Measurements from ENCODE around the gene GZMH.

Gene GZMH

GRCh38 chr14:24630872-24631477 is 21.5 kb upstream of the GZMH start:
- no peaks in the 10 kb centered on the region for H3K79me2 ChIP-seq (ENCODE audit: insufficient read depth, low read length)
- no peak overlapping the region for H3K4me3 ChIP-seq (ENCODE audit: low read length, poor library complexity, severe bottlenecking)
- no peaks in the 10 kb centered on the region for H3K27me3 ChIP-seq (ENCODE audit: insufficient read depth, low read length, poor library complexity, severe bottlenecking)
- H3K4me1 ChIP-seq (ENCODE audit: insufficient read depth, low read length, poor library complexity, severe bottlenecking) = peaks cover 27% of the 10 kb centered on the region
- H3K4me2 ChIP-seq (ENCODE audit: low read depth, low read length, poor library complexity, severe bottlenecking) = no peak overlapping the region
- no peaks in the 10 kb centered on the region for H3F3A ChIP-seq (ENCODE audit: low read depth)
- H3K9me2 ChIP-seq (replicated peaks; ENCODE audit: low read depth, low read length) = no peaks in the 10 kb centered on the region
- H3K9ac ChIP-seq (ENCODE audit: low read depth, low read length, poor library complexity, severe bottlenecking) = no peak overlapping the region
- TF ChIP-seq CTCF (conservative IDR thresholded peaks at IDR 0.05; ENCODE audit: low read length) = no peak
- TF ChIP-seq EZH2phosphoT487 (IDR thresholded peaks at IDR 0.05; ENCODE audit: borderline replicate concordance) = no peak
- no peaks in the 10 kb centered on the region for H4K20me1 ChIP-seq (ENCODE audit: insufficient read depth, low read length, poor library complexity, severe bottlenecking)
- no peaks in the 10 kb centered on the region for H3K36me3 ChIP-seq (ENCODE audit: insufficient read depth, low read length)
- no peaks in the 10 kb centered on the region for H3K9me3 ChIP-seq (ENCODE audit: insufficient read depth, low read depth, low read length)
- H2AFZ ChIP-seq (ENCODE audit: low read length) = no peak overlapping the region

GRCh38 chr14:24630087-24630871 is 20.8 kb upstream of the GZMH start:
- no peaks in the 10 kb centered on the region for H3K9me3 ChIP-seq (ENCODE audit: insufficient read depth, low read depth, low read length)
- H3K36me3 ChIP-seq (ENCODE audit: insufficient read depth, low read length) = no peaks in the 10 kb centered on the region
- no peak overlapping the region for H3K4me2 ChIP-seq (ENCODE audit: low read depth, low read length, poor library complexity, severe bottlenecking)
- H4K20me1 ChIP-seq (ENCODE audit: insufficient read depth, low read length, poor library complexity, severe bottlenecking) = no peaks in the 10 kb centered on the region
- no peak overlapping the region for H3K9ac ChIP-seq (ENCODE audit: low read depth, low read length, poor library complexity, severe bottlenecking)
- peaks cover 27% of the 10 kb centered on the region for H3K4me1 ChIP-seq (ENCODE audit: insufficient read depth, low read length, poor library complexity, severe bottlenecking)
- no peaks in the 10 kb centered on the region for H3K9me2 ChIP-seq (replicated peaks; ENCODE audit: low read depth, low read length)
- TF ChIP-seq EZH2phosphoT487 (IDR thresholded peaks at IDR 0.05; ENCODE audit: borderline replicate concordance) (no peak), CTCF (conservative IDR thresholded peaks at IDR 0.05; ENCODE audit: low read length) (no peak)
- no peaks in the 10 kb centered on the region for H3K27me3 ChIP-seq (ENCODE audit: insufficient read depth, low read length, poor library complexity, severe bottlenecking)
- H2AFZ ChIP-seq (ENCODE audit: low read length) = no peak overlapping the region
- no peak overlapping the region for H3K4me3 ChIP-seq (ENCODE audit: low read length, poor library complexity, severe bottlenecking)
- no peaks in the 10 kb centered on the region for H3F3A ChIP-seq (ENCODE audit: low read depth)
- no peaks in the 10 kb centered on the region for H3K79me2 ChIP-seq (ENCODE audit: insufficient read depth, low read length)

- Histone ChIP-seq H3K9me2 (replicated peaks; ENCODE audit: low read depth, low read length) (no peaks in the 10 kb centered on the region), H3K4me2 (ENCODE audit: low read depth, low read length, poor library complexity, severe bottlenecking) (no peak overlapping the region), H3K27me3 (ENCODE audit: insufficient read depth, low read length, poor library complexity, severe bottlenecking) (no peaks in the 10 kb centered on the region), H3K4me3 (ENCODE audit: low read length, poor library complexity, severe bottlenecking) (no peak overlapping the region), H3F3A (ENCODE audit: low read depth) (no peaks in the 10 kb centered on the region), H3K4me1 (ENCODE audit: insufficient read depth, low read length, poor library complexity, severe bottlenecking) (peaks cover 27% of the 10 kb centered on the region), H2AFZ (ENCODE audit: low read length) (no peak overlapping the region), H4K20me1 (ENCODE audit: insufficient read depth, low read length, poor library complexity, severe bottlenecking) (no peaks in the 10 kb centered on the region), H3K79me2 (ENCODE audit: insufficient read depth, low read length) (no peaks in the 10 kb centered on the region), H3K9me3 (ENCODE audit: insufficient read depth, low read depth, low read length) (no peaks in the 10 kb centered on the region), H3K9ac (ENCODE audit: low read depth, low read length, poor library complexity, severe bottlenecking) (no peak overlapping the region), H3K36me3 (ENCODE audit: insufficient read depth, low read length) (no peaks in the 10 kb centered on the region)
- TF ChIP-seq EZH2phosphoT487 (IDR thresholded peaks at IDR 0.05; ENCODE audit: borderline replicate concordance) = no peak
- TF ChIP-seq CTCF (conservative IDR thresholded peaks at IDR 0.05; ENCODE audit: low read length) = no peak
Measured at GRCh38 chr14:24629521-24629920, 20.0 kb upstream of the GZMH start.
